Upper lobe of right lung (tissue), 1 donor: ENCODE results near the gene LYRM2. TPM values are rescaled to one million over a fixed set of nuclear protein-coding genes. Genes with fewer than 3 reads are reported as not detected.
"Not testable (repeated sequence)": the region's sequence is repeated elsewhere in the genome, so short reads cannot be mapped to it uniquely, and the experiment has no call there.

ENCODE experiments used
- ATAC-seq: fragments of 200-7000 bp; cut with Tn5 transposase; one replicate; pipeline ENCODE4 v1.9.1; 2020; ENCODE audit warnings: mild to moderate bottlenecking, moderate library complexity
- DNase-seq: peaks from one replicate; pipeline ENCODE4 v3.0.0-alpha.2; 2020
- H3K27ac ChIP-seq: fragments of 200-600 bp; one replicate; pipeline ENCODE4 v1.8.0; 2022
- H3K27me3 ChIP-seq: fragments of 200-600 bp; one replicate; pipeline ENCODE4 v1.8.0; 2022; ENCODE audit warnings: mild to moderate bottlenecking
- H3K36me3 ChIP-seq: fragments of 200-600 bp; one replicate; pipeline ENCODE4 v1.8.0; 2022
- H3K4me1 ChIP-seq: fragments of 200-600 bp; one replicate; pipeline ENCODE4 v1.8.0; 2022
- H3K4me3 ChIP-seq: fragments of 200-600 bp; one replicate; pipeline ENCODE4 v1.8.0; 2022; ENCODE audit warnings: mild to moderate bottlenecking
- H3K9me3 ChIP-seq: fragments of 200-600 bp; one replicate; pipeline ENCODE4 v1.8.0; 2022
- CTCF ChIP-seq: fragments of 200-600 bp; IDR thresholded peaks from one replicate; pipeline ENCODE4 v1.8.0; 2022; ENCODE audit warnings: antibody characterized with exemption
- intact Hi-C: fragments of 100-400 bp; cut with DNase I; formaldehyde crosslinking; loops from one replicate; pipeline ENCODE4 v1.11.0; 2022
- total RNA-seq: library from RNA; stranded (reverse); fragmentation: NEBNext Ultra II Directional; extraction: Animal tissue kit (Norgen Biotek cat#: 25700); gene quantifications from one replicate; pipeline ENCODE4 v1.2.1, GENCODE V29; 2021
- donor health status: DM: no; HTN: yes; CAD: no; lungs with severe emphysema.

Gene LYRM2
- total RNA-seq, 1 donor from 2014 or later = 32.9 TPM

GRCh38 chr6:89644864-89645263 lies 6.3 kb upstream of the LYRM2 start:
- no peak for DNase-seq
- Histone ChIP-seq H3K36me3 (peaks cover 62% of the 10 kb centered on the region), H3K27me3 (no peaks in the 10 kb centered on the region), H3K9me3 (no peaks in the 10 kb centered on the region), H3K27ac (no peak overlapping the region), H3K4me3 (no peak overlapping the region), H3K4me1 (no peaks in the 10 kb centered on the region)
- ATAC-seq = no peak
- intact Hi-C loops = no loop called here
- no peak for TF ChIP-seq CTCF

- peaks cover 6% of the 10 kb centered on the region for H3K4me1 ChIP-seq
- H3K27me3 ChIP-seq = no peaks in the 10 kb centered on the region
- no peak for TF ChIP-seq CTCF
- intact Hi-C loops = no loop called here
- no peak for DNase-seq
- no peak for ATAC-seq
- no peaks in the 10 kb centered on the region for H3K9me3 ChIP-seq
- peaks cover 48% of the 10 kb centered on the region for H3K36me3 ChIP-seq
- H3K4me3 ChIP-seq = no peak overlapping the region
- no peak overlapping the region for H3K27ac ChIP-seq
Measured at GRCh38 chr6:89643406-89643805, 4.9 kb upstream of the LYRM2 start.

- H3K27ac ChIP-seq = no peak overlapping the region
Measured at GRCh38 chr6:89642956-89643355, 4.4 kb upstream of the LYRM2 start.

GRCh38 chr6:89641581-89641980 lies 3.0 kb upstream of the LYRM2 start:
- intact Hi-C loops, H3K9me3 ChIP-seq, H3K4me1 ChIP-seq, H3K27me3 ChIP-seq, ATAC-seq, H3K27ac ChIP-seq, DNase-seq, H3K4me3 ChIP-seq: not testable (repeated sequence)
- peaks cover 35% of the 10 kb centered on the region for H3K36me3 ChIP-seq

More at GRCh38 chr6:89642956-89643355, 4.4 kb upstream of the LYRM2 start:
- intact Hi-C loops = no loop called here
- DNase-seq = no peak
- Histone ChIP-seq H3K4me1 (peaks cover 6% of the 10 kb centered on the region), H3K9me3 (no peaks in the 10 kb centered on the region), H3K4me3 (no peak overlapping the region), H3K27me3 (no peaks in the 10 kb centered on the region), H3K36me3 (peaks cover 43% of the 10 kb centered on the region)
- no peak for ATAC-seq
- TF ChIP-seq CTCF = no peak

GRCh38 chr6:89640804-89641203 lies 2.3 kb upstream of the LYRM2 start:
- peaks cover 38% of the 10 kb centered on the region for H3K36me3 ChIP-seq
- intact Hi-C loops = no loop called here

GRCh38 chr6:89637960-89638319 lies 607 bp downstream of the LYRM2 start:
- peaks cover 30% of the 10 kb centered on the region for H3K36me3 ChIP-seq
- peaks cover 6% of the 10 kb centered on the region for H3K4me1 ChIP-seq
- H3K27me3 ChIP-seq = no peaks in the 10 kb centered on the region
- no peak for TF ChIP-seq CTCF
- H3K9me3 ChIP-seq = no peaks in the 10 kb centered on the region
- ATAC-seq (no peak), DNase-seq (peak; percentile 54)
- intact Hi-C loops = no loop called here
- peak overlapping the region; percentile 66 for H3K4me3 ChIP-seq
- peak overlapping the region; percentile 90 for H3K27ac ChIP-seq

More at GRCh38 chr6:89640804-89641203, 2.3 kb upstream of the LYRM2 start:
- Histone ChIP-seq H3K27me3 (no peaks in the 10 kb centered on the region), H3K4me3 (no peak overlapping the region), H3K27ac (no peak overlapping the region), H3K9me3 (no peaks in the 10 kb centered on the region), H3K4me1 (peaks cover 6% of the 10 kb centered on the region)
- TF ChIP-seq CTCF = no peak
- ATAC-seq (no peak), DNase-seq (no peak)

GRCh38 chr6:89636412-89636811 lies 2.1 kb downstream of the LYRM2 start:
- H3K27me3 ChIP-seq, DNase-seq, intact Hi-C loops, H3K27ac ChIP-seq, H3K9me3 ChIP-seq, H3K4me1 ChIP-seq, H3K4me3 ChIP-seq, ATAC-seq: not testable (repeated sequence)
- peaks cover 26% of the 10 kb centered on the region for H3K36me3 ChIP-seq
